Measurements from ENCODE around the gene FLYWCH2. TPM values are rescaled to one million over a fixed set of nuclear protein-coding genes. Genes with fewer than 3 reads are reported as not detected.

FLYWCH2 gene
- total RNA-seq, 1 donor from 2014 or later, result 69.5 TPM

- no peak overlapping the region for H3K4me3 ChIP-seq (ENCODE audit: low read depth, low read length)
- H3K36me3 ChIP-seq (ENCODE audit: control insufficient read depth, insufficient read depth, low read length), result no peaks in the 10 kb centered on the region
- H3K27me3 ChIP-seq (ENCODE audit: control insufficient read depth, insufficient read depth, low read length), result no peaks in the 10 kb centered on the region
- no peak for TF ChIP-seq CTCF (IDR thresholded peaks at IDR 0.05; ENCODE audit: insufficient read depth, low read length, poor library complexity, severe bottlenecking)
- no peak for DNase-seq (ENCODE audit: low read depth)
Measured at GRCh38 chr16:2933701-2934100, 50.7 kb downstream of the FLYWCH2 start.

DNA sequence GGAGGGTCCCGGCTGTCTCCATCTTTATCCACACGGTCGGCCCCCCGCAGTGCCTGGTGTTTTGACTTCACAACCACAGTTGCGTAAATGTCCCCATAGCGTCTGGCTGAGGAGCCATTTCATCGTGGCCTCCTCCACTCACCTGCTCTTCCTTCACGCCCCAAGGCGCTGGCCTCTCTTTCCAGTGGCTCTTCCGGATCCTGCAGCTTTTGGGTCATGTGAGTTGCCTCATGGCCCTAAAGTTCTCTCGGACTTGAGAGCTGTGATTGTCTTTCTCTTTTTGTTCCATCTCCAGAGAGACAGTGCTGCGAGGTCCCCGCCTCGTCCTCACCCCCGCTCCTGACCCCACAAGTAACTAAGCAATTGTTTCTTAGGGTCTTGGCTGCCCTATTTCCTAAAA is 51.4 kb downstream of the FLYWCH2 start:
- DNase-seq (ENCODE audit: low read depth), result no peak
- TF ChIP-seq CTCF (IDR thresholded peaks at IDR 0.05; ENCODE audit: insufficient read depth, low read length, poor library complexity, severe bottlenecking), result no peak
- H3K27me3 ChIP-seq (ENCODE audit: control insufficient read depth, insufficient read depth, low read length), result no peaks in the 10 kb centered on the region
- H3K36me3 ChIP-seq (ENCODE audit: control insufficient read depth, insufficient read depth, low read length), result no peaks in the 10 kb centered on the region
- no peak overlapping the region for H3K4me3 ChIP-seq (ENCODE audit: low read depth, low read length)

- Histone ChIP-seq H3K4me3 (ENCODE audit: low read depth, low read length) (no peak overlapping the region), H3K27me3 (ENCODE audit: control insufficient read depth, insufficient read depth, low read length) (no peaks in the 10 kb centered on the region), H3K36me3 (ENCODE audit: control insufficient read depth, insufficient read depth, low read length) (peaks cover 2% of the 10 kb centered on the region)
- no peak for DNase-seq (ENCODE audit: low read depth)
- TF ChIP-seq CTCF (IDR thresholded peaks at IDR 0.05; ENCODE audit: insufficient read depth, low read length, poor library complexity, severe bottlenecking), result no peak
Measured at GRCh38 chr16:2936436-2937011, 53.5 kb downstream of the FLYWCH2 start.

- no peak for DNase-seq (ENCODE audit: low read depth)
- Histone ChIP-seq H3K27me3 (ENCODE audit: control insufficient read depth, insufficient read depth, low read length) (no peaks in the 10 kb centered on the region), H3K36me3 (ENCODE audit: control insufficient read depth, insufficient read depth, low read length) (peaks cover 2% of the 10 kb centered on the region), H3K4me3 (ENCODE audit: low read depth, low read length) (no peak overlapping the region)
- TF ChIP-seq CTCF (IDR thresholded peaks at IDR 0.05; ENCODE audit: insufficient read depth, low read length, poor library complexity, severe bottlenecking), result no peak
Measured at GRCh38 chr16:2937170-2937569, 54.2 kb downstream of the FLYWCH2 start.

DNA sequence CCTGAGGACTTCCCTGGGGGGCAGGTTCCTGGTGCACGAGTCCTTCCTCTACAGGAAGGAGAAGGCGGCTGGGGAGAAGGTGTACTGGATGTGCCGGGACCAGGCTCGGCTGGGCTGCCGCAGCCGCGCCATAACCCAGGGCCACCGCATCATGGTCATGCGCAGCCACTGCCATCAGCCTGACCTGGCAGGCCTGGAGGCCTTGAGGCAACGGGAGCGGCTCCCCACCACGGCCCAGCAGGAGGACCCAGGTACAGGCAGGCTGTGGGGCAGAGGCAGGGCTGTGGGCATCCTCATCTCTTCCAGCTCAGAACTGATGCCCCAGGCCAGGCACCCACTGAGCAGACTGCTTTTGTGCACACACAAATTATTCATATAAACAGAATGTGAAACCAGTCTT is 55.2 kb downstream of the FLYWCH2 start:
- no peak for TF ChIP-seq CTCF (IDR thresholded peaks at IDR 0.05; ENCODE audit: insufficient read depth, low read length, poor library complexity, severe bottlenecking)
- H3K4me3 ChIP-seq (ENCODE audit: low read depth, low read length), result no peak overlapping the region
- peaks cover 4% of the 10 kb centered on the region for H3K36me3 ChIP-seq (ENCODE audit: control insufficient read depth, insufficient read depth, low read length)
- no peak for DNase-seq (ENCODE audit: low read depth)
- no peaks in the 10 kb centered on the region for H3K27me3 ChIP-seq (ENCODE audit: control insufficient read depth, insufficient read depth, low read length)

- Histone ChIP-seq H3K36me3 (ENCODE audit: control insufficient read depth, insufficient read depth, low read length) (peaks cover 4% of the 10 kb centered on the region), H3K27me3 (ENCODE audit: control insufficient read depth, insufficient read depth, low read length) (no peaks in the 10 kb centered on the region), H3K4me3 (ENCODE audit: low read depth, low read length) (no peak overlapping the region)
- no peak for DNase-seq (ENCODE audit: low read depth)
- TF ChIP-seq CTCF (IDR thresholded peaks at IDR 0.05; ENCODE audit: insufficient read depth, low read length, poor library complexity, severe bottlenecking), result no peak
Measured at GRCh38 chr16:2939968-2940367, 57.0 kb downstream of the FLYWCH2 start.
